Stimulated activated CD4-positive, alpha-beta T cell treated with anti-CD3 and anti-CD28 coated beads, Interleukin-4, amount 100 ng/mL, for 4 hours (primary cell): ENCODE results near the gene NRG2.

Experiments used
- DNase-seq, 2 experiments: peaks; one replicate each; pipeline ENCODE4 v3.0.0-alpha.2; 2020

NRG2 gene

GRCh38 chr5:140040358-140040757 lies 2.7 kb downstream of the NRG2 start:
- no peak for DNase-seq

- DNase-seq, result no peak
Observed at GRCh38 chr5:140039561-140039960, 3.5 kb downstream of the NRG2 start.

GRCh38 chr5:140038373-140038957 lies 4.6 kb downstream of the NRG2 start:
- no peak for DNase-seq

- no peak for DNase-seq
Observed at GRCh38 chr5:140037012-140037411, 6.1 kb downstream of the NRG2 start.

GRCh38 chr5:140035881-140036280 lies 7.2 kb downstream of the NRG2 start:
- no peak for DNase-seq

GRCh38 chr5:140033037-140033760 lies 9.9 kb downstream of the NRG2 start:
- no peak for DNase-seq

GRCh38 chr5:140032296-140032695 lies 10.8 kb downstream of the NRG2 start:
- no peak for DNase-seq

- DNase-seq, result no peak
Observed at GRCh38 chr5:140027807-140028206, 15.3 kb downstream of the NRG2 start.

GRCh38 chr5:140025736-140026135 lies 17.4 kb downstream of the NRG2 start:
- no peak for DNase-seq

GRCh38 chr5:140024928-140025327 lies 18.2 kb downstream of the NRG2 start:
- DNase-seq, result no peak

- no peak for DNase-seq
Observed at GRCh38 chr5:140023611-140024191, 19.4 kb downstream of the NRG2 start.

GRCh38 chr5:140020601-140021177 lies 22.4 kb downstream of the NRG2 start:
- no peak for DNase-seq

GRCh38 chr5:140018920-140019644 lies 24.0 kb downstream of the NRG2 start:
- DNase-seq, result no peak

- DNase-seq, result no peak
Observed at GRCh38 chr5:140018517-140018916, 24.6 kb downstream of the NRG2 start.

GRCh38 chr5:140018096-140018481 lies 25.0 kb downstream of the NRG2 start:
- no peak for DNase-seq

- DNase-seq, result no peak
Observed at GRCh38 chr5:140017397-140018095, 25.6 kb downstream of the NRG2 start.

- DNase-seq, result no peak
Observed at GRCh38 chr5:140015706-140016105, 27.4 kb downstream of the NRG2 start.

GRCh38 chr5:140014751-140015150 lies 28.3 kb downstream of the NRG2 start:
- DNase-seq, result no peak

- DNase-seq, result no peak
Observed at GRCh38 chr5:140013536-140013935, 29.6 kb downstream of the NRG2 start.

GRCh38 chr5:140012443-140012842 lies 30.7 kb downstream of the NRG2 start:
- no peak for DNase-seq

GRCh38 chr5:140011297-140011802 lies 31.7 kb downstream of the NRG2 start:
- DNase-seq, result no peak

- DNase-seq, result no peak
Observed at GRCh38 chr5:140010798-140011197, 32.3 kb downstream of the NRG2 start.

GRCh38 chr5:140007311-140007710 lies 35.8 kb downstream of the NRG2 start:
- no peak for DNase-seq
